Neural cell (in vitro differentiated cells): ENCODE measurements around the gene DTD1. TPM values are rescaled to one million over a fixed set of nuclear protein-coding genes. Genes with fewer than 3 reads are reported as not detected.

ENCODE experiments used
- H2AFZ ChIP-seq: fragments of 200-600, 300-800 bp; sonication (generic), shearing (Covaris generic); 2 replicates; pipeline ENCODE4 v1.6.0; 2014; ENCODE audit warnings: low read depth, mild to moderate bottlenecking, antibody characterized with exemption, low read length, moderate library complexity
- H3F3A ChIP-seq: fragments of 200-600 bp; shearing (Covaris generic); 2 replicates; pipeline ENCODE4 v1.6.1; 2016; ENCODE audit warnings: mild to moderate bottlenecking, moderate library complexity, mixed read lengths, antibody characterized with exemption, low read length; ENCODE audit not compliant: insufficient read depth, poor library complexity, severe bottlenecking
- H3K27ac ChIP-seq: fragments of 200-600, 300-800 bp; sonication (generic), shearing (Covaris generic); 2 replicates; pipeline ENCODE4 v1.5.1; 2014; ENCODE audit warnings: mild to moderate bottlenecking, low read length, moderate library complexity
- H3K27me3 ChIP-seq: fragments of 300-800, 200-600 bp; sonication (generic), shearing (Covaris generic); 2 replicates; pipeline ENCODE4 v1.6.0; 2014; ENCODE audit warnings: mild to moderate bottlenecking, low read depth, low read length, moderate library complexity; ENCODE audit not compliant: insufficient read depth
- H3K36me3 ChIP-seq: fragments of 300-800, 200-600 bp; sonication (generic), shearing (Covaris generic); 2 replicates; pipeline ENCODE4 v1.5.1; 2014; ENCODE audit warnings: mild to moderate bottlenecking, antibody characterized with exemption, low read length, moderate library complexity; ENCODE audit not compliant: insufficient read depth
- H3K4me2 ChIP-seq: fragments of 300-800, 200-600 bp; sonication (generic), shearing (Covaris generic); 2 replicates; pipeline ENCODE4 v1.6.0; 2014; ENCODE audit warnings: mild to moderate bottlenecking, low read length
- H3K4me3 ChIP-seq: fragments of 300-800, 200-600 bp; sonication (generic), shearing (Covaris generic); 2 replicates; pipeline ENCODE4 v1.5.1; 2014; ENCODE audit warnings: mild to moderate bottlenecking, low read length, moderate library complexity
- H3K79me2 ChIP-seq: fragments of 200-600 bp; shearing (Covaris generic); replicated peaks from 2 replicates; pipeline ENCODE4 v1.6.0; 2014; ENCODE audit warnings: mild to moderate bottlenecking, low read length, moderate library complexity; ENCODE audit not compliant: insufficient read depth
- H3K9ac ChIP-seq: fragments of 300-800, 200-600 bp; sonication (generic), shearing (Covaris generic); 2 replicates; pipeline ENCODE4 v1.6.1; 2016; ENCODE audit warnings: mild to moderate bottlenecking, low read length, mixed read lengths
- H3K9me2 ChIP-seq: fragments of 200-600 bp; shearing (Covaris generic); 2 replicates; pipeline ENCODE4 v1.6.1; 2016; ENCODE audit warnings: mild to moderate bottlenecking, low read length, mixed read lengths; ENCODE audit not compliant: insufficient read depth
- H3K9me3 ChIP-seq: fragments of 200-600, 300-800 bp; sonication (generic), shearing (Covaris generic); 2 replicates; pipeline ENCODE4 v1.6.1; 2016; ENCODE audit warnings: mild to moderate bottlenecking, mixed run types, low read length, moderate library complexity, mixed read lengths
- H4K20me1 ChIP-seq: fragments of 200-600 bp; shearing (Covaris generic); 2 replicates; pipeline ENCODE4 v1.6.1; 2016; ENCODE audit warnings: mild to moderate bottlenecking, mixed run types; ENCODE audit not compliant: insufficient read depth
- CTCF ChIP-seq: fragments of 450-650 bp; IDR thresholded peaks from 2 replicates; pipeline ENCODE4 v1.5.1; 2014; ENCODE audit warnings: antibody characterized with exemption, mild to moderate bottlenecking, moderate library complexity; ENCODE audit not compliant: poor library complexity, severe bottlenecking
- EP300 ChIP-seq: fragments of 450-650 bp; conservative IDR thresholded peaks from 2 replicates; pipeline ENCODE4 v1.6.1; 2014; ENCODE audit warnings: antibody characterized with exemption, mild to moderate bottlenecking, moderate library complexity; ENCODE audit not compliant: poor library complexity, severe bottlenecking
- EZH2 ChIP-seq: fragments of 200-600, 300-800 bp; shearing (Covaris generic), sonication (generic); IDR thresholded peaks from 2 replicates; pipeline ENCODE4 v1.6.1; 2014; ENCODE audit warnings: antibody characterized with exemption, low read length, borderline replicate concordance, mild to moderate bottlenecking; ENCODE audit not compliant: insufficient read depth, poor library complexity, severe bottlenecking
- MXI1 ChIP-seq: fragments of 450-650 bp; conservative IDR thresholded peaks from 2 replicates; pipeline ENCODE4 v1.6.1; 2014; ENCODE audit warnings: antibody characterized with exemption, mild to moderate bottlenecking; ENCODE audit not compliant: poor library complexity, severe bottlenecking
- POLR2AphosphoS5 ChIP-seq: IDR thresholded peaks from 2 replicates; pipeline ENCODE4 v1.6.1; 2012
- RAD21 ChIP-seq: fragments of 450-650 bp; conservative IDR thresholded peaks from 2 replicates; pipeline ENCODE4 v1.6.1; 2014; ENCODE audit warnings: antibody characterized with exemption, mild to moderate bottlenecking, moderate library complexity
- REST ChIP-seq: IDR thresholded peaks from 2 replicates; pipeline ENCODE4 v1.6.1; 2012; ENCODE audit warnings: borderline replicate concordance
- SMC3 ChIP-seq: fragments of 450-650 bp; conservative IDR thresholded peaks from 2 replicates; pipeline ENCODE4 v1.6.1; 2014; ENCODE audit warnings: antibody characterized with exemption, mild to moderate bottlenecking, moderate library complexity; ENCODE audit not compliant: poor library complexity
- TAF1 ChIP-seq: IDR thresholded peaks from 2 replicates; pipeline ENCODE4 v1.6.1; 2012; ENCODE audit warnings: low read depth
- polyA plus RNA-seq: library from polyadenylated mRNA; depleted of rRNA; stranded (reverse); fragments of >200 nt; gene quantifications from 2 replicates; pipeline ENCODE4 v1.2.3, GENCODE V29; 2014

The DTD1 gene
- polyA plus RNA-seq, 1 donor from 2014 or later: 337 TPM

GRCh38 chr20:18749528-18749927, 161.7 kb downstream of the DTD1 start (continued):
- TF ChIP-seq TAF1 (no peak), EP300 (no peak)

DNA sequence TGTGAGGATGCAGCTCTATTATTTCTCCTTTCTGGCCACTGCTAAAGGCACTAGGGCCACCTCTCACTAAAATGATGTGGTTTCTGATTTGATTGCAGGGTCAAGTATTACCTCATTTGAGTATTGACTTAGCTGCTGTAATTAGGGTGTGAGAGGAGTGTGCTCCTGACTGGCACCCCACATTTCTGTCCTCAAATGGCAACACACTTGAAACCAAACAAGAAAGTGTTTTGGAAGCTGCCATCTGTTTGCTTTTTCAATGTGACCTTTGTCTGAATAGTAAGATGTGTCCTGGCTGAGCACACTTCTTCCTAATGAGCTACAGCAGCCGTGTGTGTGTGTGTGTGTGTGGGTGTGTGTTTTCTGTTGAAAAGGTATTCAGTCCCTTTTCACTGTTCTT, 162.9 kb downstream of the DTD1 start:
- H4K20me1 ChIP-seq: no peaks in the 10 kb centered on the region
- no peaks in the 10 kb centered on the region for H3K9me2 ChIP-seq
- no peaks in the 10 kb centered on the region for H3F3A ChIP-seq
- H3K4me2 ChIP-seq: no peak overlapping the region
- H3K27me3 ChIP-seq: no peaks in the 10 kb centered on the region
- H3K36me3 ChIP-seq: no peaks in the 10 kb centered on the region
- no peaks in the 10 kb centered on the region for H3K9me3 ChIP-seq
- no peak overlapping the region for H3K4me3 ChIP-seq
- no peak overlapping the region for H3K27ac ChIP-seq
- H3K9ac ChIP-seq: no peak overlapping the region
- TF ChIP-seq POLR2AphosphoS5: no peak
- no peak for TF ChIP-seq SMC3
- no peak for TF ChIP-seq MXI1
- no peak for TF ChIP-seq EZH2
- no peak for TF ChIP-seq CTCF
- TF ChIP-seq REST: no peak
- TF ChIP-seq TAF1: no peak
- TF ChIP-seq EP300: no peak
- no peak for TF ChIP-seq RAD21
- H2AFZ ChIP-seq: no peak overlapping the region
- H3K79me2 ChIP-seq: no peaks in the 10 kb centered on the region

DNA sequence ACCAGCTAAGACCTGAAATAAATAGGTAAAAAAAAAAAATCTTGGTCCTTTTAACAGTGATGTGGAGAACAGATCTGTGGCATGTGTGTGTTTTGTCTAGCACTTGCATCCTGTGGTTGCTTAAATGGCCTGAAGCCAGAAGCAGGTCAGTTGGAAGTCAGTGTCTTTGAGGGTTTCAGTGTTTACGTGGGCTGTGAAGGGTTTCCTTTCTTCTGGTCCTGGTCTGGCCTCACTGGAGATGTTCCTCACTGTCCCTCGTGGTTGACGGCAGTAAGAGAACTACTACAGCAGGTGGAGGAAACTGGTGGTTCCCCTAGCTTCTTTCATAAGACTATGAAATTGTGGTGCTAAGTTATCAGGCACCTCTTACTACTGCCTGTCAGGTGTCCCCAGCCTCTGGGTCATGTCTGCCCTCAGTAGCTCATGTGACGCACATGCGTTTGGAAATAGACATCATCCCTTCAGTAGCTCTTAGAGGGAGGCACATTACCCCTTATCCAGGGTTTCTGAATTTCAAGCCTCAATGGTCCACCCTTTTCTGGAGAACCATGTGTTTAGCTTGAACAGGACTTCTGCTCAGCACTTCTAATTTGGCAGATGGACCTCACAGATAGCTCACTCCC, 166.3 kb downstream of the DTD1 start:
- no peaks in the 10 kb centered on the region for H3K27me3 ChIP-seq
- H3K9ac ChIP-seq: no peak overlapping the region
- TF ChIP-seq MXI1 (no peak), SMC3 (no peak), POLR2AphosphoS5 (no peak), TAF1 (no peak), REST (no peak), RAD21 (no peak), CTCF (no peak), EP300 (no peak), EZH2 (no peak)

More for the DNA sequence above, 166.3 kb downstream of the DTD1 start:
- Histone ChIP-seq H3K79me2 (no peaks in the 10 kb centered on the region), H3K9me2 (no peaks in the 10 kb centered on the region), H3K27ac (no peak overlapping the region), H3K9me3 (no peaks in the 10 kb centered on the region), H2AFZ (no peak overlapping the region), H3K4me3 (no peak overlapping the region), H4K20me1 (no peaks in the 10 kb centered on the region), H3K4me2 (no peak overlapping the region), H3F3A (no peaks in the 10 kb centered on the region), H3K36me3 (no peaks in the 10 kb centered on the region)
